Dermis microvascular lymphatic vessel endothelial cell (primary cell): ENCODE results near the gene SMTNL1. TPM values are rescaled to one million over a fixed set of nuclear protein-coding genes. Genes with fewer than 3 reads are reported as not detected.
"Not testable (repeated sequence)": the region's sequence is repeated elsewhere in the genome, so short reads cannot be mapped to it uniquely, and the experiment has no call there.

Experiments used
- DNase-seq, 2 donors: peaks; one replicate each; pipeline versions ENCODE4 v3.0.0 to v3.0.0-alpha.2; 2010; ENCODE audit warnings: low read depth in 2 of 2
- total RNA-seq: library from RNA; depleted of rRNA; stranded (reverse); fragments of >200 nt; gene quantifications from 2 replicates; pipeline ENCODE4 v1.2.1, GENCODE V29; 2014

SMTNL1 gene
- total RNA-seq, 1 donor from 2014 or later: not detected

GRCh38 chr11:57508341-57509170 is 28.8 kb upstream of the SMTNL1 start:
- DNase-seq: no peak

- no peak for DNase-seq
These were observed 25.5 kb upstream of the SMTNL1 start for GRCh38 chr11:57511741-57512430.

- DNase-seq: no peak
These were observed 24.5 kb upstream of the SMTNL1 start for GRCh38 chr11:57512646-57513451.

GRCh38 chr11:57513452-57513795 is 24.0 kb upstream of the SMTNL1 start:
- no peak for DNase-seq

- DNase-seq: peak in 1 of 2 donors; percentile 43
These were observed 23.4 kb upstream of the SMTNL1 start for GRCh38 chr11:57513911-57514537.

- peak in 1 of 2 donors; percentile 52 for DNase-seq
These were observed 22.7 kb upstream of the SMTNL1 start for GRCh38 chr11:57514538-57515331.

- peak in 1 of 2 donors; percentile 70 for DNase-seq
These were observed 21.9 kb upstream of the SMTNL1 start, which contains the start of gene SLC43A1 for GRCh38 chr11:57515332-57516060. Gene SLC43A1, minus strand, starts transcription at chr11:57515702. Its CDS starts 1,591 bp downstream, at chr11:57514111.

- no peak for DNase-seq
These were observed 21.3 kb upstream of the SMTNL1 start for GRCh38 chr11:57516061-57516443.

- no peak for DNase-seq
These were observed 16.3 kb upstream of the SMTNL1 start for GRCh38 chr11:57521116-57521515.

GRCh38 chr11:57523419-57523818 is 14.0 kb upstream of the SMTNL1 start:
- DNase-seq: no peak

- peak; percentile 48 to 65 for DNase-seq
These were observed 10.3 kb upstream of the SMTNL1 start for GRCh38 chr11:57527056-57527631.

- no peak for DNase-seq
These were observed 8.4 kb upstream of the SMTNL1 start for GRCh38 chr11:57529012-57529411.

GRCh38 chr11:57530215-57530595 is 7.2 kb upstream of the SMTNL1 start:
- DNase-seq: no peak

- peak; percentile 94 to 97 for DNase-seq
These were observed 6.5 kb upstream of the SMTNL1 start, which contains the start of gene TIMM10 for GRCh38 chr11:57530596-57531507. Gene TIMM10, minus strand, starts transcription at chr11:57530754. Its CDS starts 565 bp downstream, at chr11:57530189.

GRCh38 chr11:57534449-57534848 is 2.9 kb upstream of the SMTNL1 start:
- not testable (repeated sequence) for DNase-seq

GRCh38 chr11:57539342-57539741 is 1.9 kb downstream of the SMTNL1 start:
- DNase-seq: no peak

GRCh38 chr11:57541169-57541568 is 3.8 kb downstream of the SMTNL1 start:
- DNase-seq: no peak

- DNase-seq: no peak
These were observed 5.2 kb downstream of the SMTNL1 start for GRCh38 chr11:57542582-57542981.
